ENCODE results near the gene PDGFB. TPM values are rescaled to one million over a fixed set of nuclear protein-coding genes. Genes with fewer than 3 reads are reported as not detected.
A peak's percentile ranks its signal among the peaks of the same experiment; 100 is the strongest.

The PDGFB gene
- total RNA-seq, 1 donor from 2014 or later = 53.4 TPM

DNA sequence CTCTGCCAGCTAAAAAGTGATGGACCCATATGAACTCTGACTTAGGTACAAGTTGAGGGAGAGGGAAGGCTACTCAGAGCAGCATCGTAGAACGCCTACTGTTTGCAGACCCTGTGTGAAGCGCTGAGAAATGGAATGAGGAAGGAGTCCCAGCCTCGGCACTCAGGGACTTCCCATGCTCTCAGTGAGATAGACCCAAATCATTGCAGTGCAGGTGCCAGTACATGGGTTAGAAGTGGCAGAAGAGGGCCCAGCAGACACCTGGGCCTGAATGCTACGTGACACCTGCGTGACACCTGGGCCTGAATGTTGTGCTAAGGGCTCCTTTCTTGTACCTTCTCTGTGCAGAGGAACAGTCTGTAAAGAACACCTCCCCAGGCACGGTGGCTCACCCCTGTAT, 2.6 kb upstream of the PDGFB start:
- H3K36me3 Mint-ChIP-seq (ENCODE audit: low read depth, unreplicated experiment) = no peaks in the 10 kb centered on the region
- H3K27me3 Mint-ChIP-seq (ENCODE audit: unreplicated experiment) = peaks cover 8% of the 10 kb centered on the region
- H3K4me1 Mint-ChIP-seq (ENCODE audit: unreplicated experiment) = peaks cover 37% of the 10 kb centered on the region
- no peak overlapping the region for H3K27ac Mint-ChIP-seq (ENCODE audit: unreplicated experiment)
- DNase-seq (ENCODE audit: low spot score) = no peak
- no peak overlapping the region for H3K4me3 Mint-ChIP-seq (ENCODE audit: unreplicated experiment)
- TF ChIP-seq, protein P1, sequence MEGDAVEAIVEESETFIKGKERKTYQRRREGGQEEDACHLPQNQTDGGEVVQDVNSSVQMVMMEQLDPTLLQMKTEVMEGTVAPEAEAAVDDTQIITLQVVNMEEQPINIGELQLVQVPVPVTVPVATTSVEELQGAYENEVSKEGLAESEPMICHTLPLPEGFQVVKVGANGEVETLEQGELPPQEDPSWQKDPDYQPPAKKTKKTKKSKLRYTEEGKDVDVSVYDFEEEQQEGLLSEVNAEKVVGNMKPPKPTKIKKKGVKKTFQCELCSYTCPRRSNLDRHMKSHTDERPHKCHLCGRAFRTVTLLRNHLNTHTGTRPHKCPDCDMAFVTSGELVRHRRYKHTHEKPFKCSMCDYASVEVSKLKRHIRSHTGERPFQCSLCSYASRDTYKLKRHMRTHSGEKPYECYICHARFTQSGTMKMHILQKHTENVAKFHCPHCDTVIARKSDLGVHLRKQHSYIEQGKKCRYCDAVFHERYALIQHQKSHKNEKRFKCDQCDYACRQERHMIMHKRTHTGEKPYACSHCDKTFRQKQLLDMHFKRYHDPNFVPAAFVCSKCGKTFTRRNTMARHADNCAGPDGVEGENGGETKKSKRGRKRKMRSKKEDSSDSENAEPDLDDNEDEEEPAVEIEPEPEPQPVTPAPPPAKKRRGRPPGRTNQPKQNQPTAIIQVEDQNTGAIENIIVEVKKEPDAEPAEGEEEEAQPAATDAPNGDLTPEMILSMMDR (IDR thresholded peaks at IDR 0.05; ENCODE audit: unreplicated experiment) = no peak
- H3K9me3 Mint-ChIP-seq (ENCODE audit: unreplicated experiment) = no peaks in the 10 kb centered on the region

DNA sequence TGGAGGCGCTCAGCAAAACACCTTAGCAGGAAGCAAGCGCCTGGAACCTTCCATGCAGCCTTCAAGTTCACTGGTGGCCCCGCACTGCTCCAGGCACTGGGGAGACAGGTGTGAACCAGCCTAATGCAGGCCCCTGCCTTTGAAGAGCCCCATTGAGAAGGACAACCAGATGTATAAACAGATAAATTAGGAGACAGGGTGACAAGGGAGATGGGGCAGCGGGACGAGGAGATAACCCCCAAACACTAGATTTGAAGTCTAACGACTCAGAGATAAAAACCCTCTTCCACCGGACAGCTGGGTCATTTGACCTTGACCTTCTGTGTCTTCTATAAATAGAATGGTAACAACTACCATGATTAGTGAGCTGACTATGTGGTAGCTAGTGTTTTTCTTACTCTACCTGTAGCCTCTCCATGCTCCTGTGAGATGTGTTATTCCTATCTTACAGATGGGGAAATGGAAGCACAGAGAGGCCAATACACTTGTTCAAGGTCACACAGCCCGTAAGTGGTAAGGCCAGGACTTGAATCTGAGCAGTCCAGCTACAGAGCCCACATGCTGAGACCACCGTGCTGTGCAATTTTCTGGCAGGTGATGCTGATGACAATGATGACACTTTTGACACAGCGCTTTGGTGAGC, 2.0 kb upstream of the PDGFB start:
- Mint-ChIP-seq H3K36me3 (ENCODE audit: low read depth, unreplicated experiment) (no peaks in the 10 kb centered on the region), H3K27ac (ENCODE audit: unreplicated experiment) (no peak overlapping the region), H3K4me1 (ENCODE audit: unreplicated experiment) (peaks cover 33% of the 10 kb centered on the region), H3K9me3 (ENCODE audit: unreplicated experiment) (no peaks in the 10 kb centered on the region), H3K27me3 (ENCODE audit: unreplicated experiment) (peaks cover 8% of the 10 kb centered on the region), H3K4me3 (ENCODE audit: unreplicated experiment) (no peak overlapping the region)
- TF ChIP-seq, protein P1 (IDR thresholded peaks at IDR 0.05; ENCODE audit: unreplicated experiment) = no peak
- DNase-seq (ENCODE audit: low spot score) = no peak

DNA sequence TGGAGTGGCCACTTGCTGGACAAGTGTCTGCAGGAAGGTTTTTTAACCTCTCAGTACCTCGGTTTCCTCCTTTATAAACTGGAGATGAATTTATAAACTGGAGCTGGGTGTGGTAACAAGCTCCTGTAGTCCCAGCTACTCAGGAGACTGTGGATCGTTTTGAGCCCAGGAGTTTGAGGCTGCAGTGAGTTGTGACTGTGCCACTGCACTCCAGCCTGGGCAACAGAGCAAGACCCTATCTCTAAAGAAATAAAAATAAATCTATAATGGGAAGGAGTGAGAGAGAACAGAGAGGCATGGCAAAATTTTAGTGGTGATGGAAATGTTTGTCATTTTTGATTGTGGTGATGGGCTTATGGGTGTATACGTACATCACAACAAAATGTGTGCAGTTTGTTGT, 1.4 kb upstream of the PDGFB start:
- H3K4me3 Mint-ChIP-seq (ENCODE audit: unreplicated experiment) = no peak overlapping the region
- TF ChIP-seq, protein P1 (IDR thresholded peaks at IDR 0.05; ENCODE audit: unreplicated experiment) = no peak
- no peak for DNase-seq (ENCODE audit: low spot score)
- H3K27ac Mint-ChIP-seq (ENCODE audit: unreplicated experiment) = no peak overlapping the region
- H3K4me1 Mint-ChIP-seq (ENCODE audit: unreplicated experiment) = peaks cover 35% of the 10 kb centered on the region
- no peaks in the 10 kb centered on the region for H3K9me3 Mint-ChIP-seq (ENCODE audit: unreplicated experiment)
- peaks cover 13% of the 10 kb centered on the region for H3K27me3 Mint-ChIP-seq (ENCODE audit: unreplicated experiment)
- H3K36me3 Mint-ChIP-seq (ENCODE audit: low read depth, unreplicated experiment) = peaks cover 5% of the 10 kb centered on the region

DNA sequence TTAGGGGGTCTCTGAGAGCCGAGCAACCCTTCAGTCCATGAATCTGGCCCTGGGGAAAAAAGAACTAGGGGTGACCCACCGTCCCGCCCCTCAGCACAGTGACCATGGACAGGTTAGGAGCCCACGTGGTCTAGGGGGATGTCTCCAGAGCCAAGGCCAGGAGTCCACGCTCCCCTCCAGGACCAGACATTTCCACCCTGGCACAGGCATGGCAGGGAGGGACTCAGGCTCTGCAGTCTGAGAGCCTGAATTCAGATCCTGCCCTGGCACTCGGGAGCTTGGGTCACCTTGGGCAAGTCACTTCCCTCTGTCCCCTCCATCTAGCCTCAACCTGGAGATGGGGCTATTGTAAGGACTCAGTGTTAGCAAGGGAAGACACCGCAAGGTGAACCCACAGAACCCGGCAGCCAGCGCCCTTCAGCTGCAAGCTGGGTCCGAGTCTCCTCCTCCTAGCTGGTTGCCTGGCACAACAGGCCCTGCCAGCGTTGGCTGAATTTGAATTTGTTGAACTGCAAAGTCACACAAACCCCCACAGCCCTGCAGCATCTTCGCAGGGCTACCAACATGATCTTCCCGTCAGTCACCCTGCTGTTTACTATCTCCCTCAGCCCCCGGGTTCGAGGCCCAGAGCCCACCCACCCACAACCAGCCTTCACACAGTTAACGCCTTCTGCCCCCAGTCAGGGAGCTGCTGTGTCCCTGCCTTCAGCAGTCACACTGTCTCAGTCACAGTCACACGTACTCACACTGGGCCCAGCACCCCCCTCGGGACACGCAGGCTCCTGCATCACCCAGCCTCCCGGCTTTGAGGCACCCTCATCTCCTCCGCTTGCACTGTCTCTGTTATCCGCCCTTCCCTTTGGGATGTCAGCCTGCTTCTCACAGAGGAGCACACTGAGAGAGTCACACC, 603 bp upstream of the PDGFB start:
- DNase-seq (ENCODE audit: low spot score) = no peak
- H3K9me3 Mint-ChIP-seq (ENCODE audit: unreplicated experiment) = no peaks in the 10 kb centered on the region
- H3K4me1 Mint-ChIP-seq (ENCODE audit: unreplicated experiment) = peaks cover 37% of the 10 kb centered on the region
- H3K27me3 Mint-ChIP-seq (ENCODE audit: unreplicated experiment) = peaks cover 21% of the 10 kb centered on the region
- H3K4me3 Mint-ChIP-seq (ENCODE audit: unreplicated experiment) = peak overlapping the region; percentile 81
- peaks cover 12% of the 10 kb centered on the region for H3K36me3 Mint-ChIP-seq (ENCODE audit: low read depth, unreplicated experiment)
- TF ChIP-seq, protein P1 (IDR thresholded peaks at IDR 0.05; ENCODE audit: unreplicated experiment) = no peak
- no peak overlapping the region for H3K27ac Mint-ChIP-seq (ENCODE audit: unreplicated experiment)

DNA sequence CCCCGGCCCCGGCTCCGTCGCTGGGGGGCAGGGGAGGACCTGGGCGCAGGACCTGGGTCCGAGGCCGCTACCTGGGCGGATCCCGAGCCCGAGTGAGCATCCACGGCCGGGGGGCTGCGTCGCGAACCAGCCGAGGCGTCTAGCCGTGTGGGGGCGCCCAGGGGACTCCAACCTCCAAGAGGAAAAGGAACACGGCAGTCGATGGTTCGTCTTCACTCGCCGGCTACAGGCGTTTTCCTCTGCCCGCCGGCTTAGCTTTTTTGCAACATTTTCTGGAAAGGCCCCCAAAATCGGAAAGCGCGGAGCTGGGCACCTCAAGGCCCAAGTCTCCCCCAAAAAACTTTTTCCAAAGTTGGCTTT, 666 bp downstream of the PDGFB start:
- no peak overlapping the region for H3K27ac Mint-ChIP-seq (ENCODE audit: unreplicated experiment)
- H3K27me3 Mint-ChIP-seq (ENCODE audit: unreplicated experiment) = peaks cover 24% of the 10 kb centered on the region
- H3K9me3 Mint-ChIP-seq (ENCODE audit: unreplicated experiment) = no peaks in the 10 kb centered on the region
- TF ChIP-seq, protein P1 (IDR thresholded peaks at IDR 0.05; ENCODE audit: unreplicated experiment) = no peak
- H3K36me3 Mint-ChIP-seq (ENCODE audit: low read depth, unreplicated experiment) = peaks cover 15% of the 10 kb centered on the region
- H3K4me3 Mint-ChIP-seq (ENCODE audit: unreplicated experiment) = peak overlapping the region; percentile 93
- peaks cover 32% of the 10 kb centered on the region for H3K4me1 Mint-ChIP-seq (ENCODE audit: unreplicated experiment)
- DNase-seq (ENCODE audit: low spot score) = no peak
